BJ (cell line): ENCODE results near the gene MAP1A. TPM values are rescaled to one million over a fixed set of nuclear protein-coding genes. Genes with fewer than 3 reads are reported as not detected.

Source experiments
- CTCF ChIA-PET: fragments of 350-600 bp; formaldehyde crosslinking; extraction: SDS; loops from one replicate; lab custom pipeline; 2021; ENCODE audit warnings: antibody characterized with exemption, inconsistent platforms; lab: Yijun Ruan, JAX
- POLR2A ChIA-PET: fragments of 300-600 bp; sonication (Branson Sonifier 250); formaldehyde crosslinking; extraction: SDS; loops from one replicate; lab custom pipeline; 2021; ENCODE audit warnings: antibody characterized with exemption; lab: Charles Lee
- DNase-seq: peaks from one replicate; pipeline ENCODE4 v3.0.0-alpha.2; 2011; ENCODE audit warnings: low read depth
- H3K27me3 ChIP-seq: 2 replicates; pipeline ENCODE4 v1.6.0; 2011; ENCODE audit warnings: low read length; ENCODE audit not compliant: control insufficient read depth, insufficient read depth
- H3K36me3 ChIP-seq: 2 replicates; pipeline ENCODE4 v1.5.1; 2011; ENCODE audit warnings: low read length; ENCODE audit not compliant: control insufficient read depth, insufficient read depth
- H3K4me3 ChIP-seq: 2 replicates; pipeline ENCODE4 v1.5.1; 2011; ENCODE audit warnings: low read depth, mild to moderate bottlenecking, control low read depth, low read length
- polyA plus RNA-seq: library from polyadenylated mRNA; depleted of rRNA; stranded (reverse); fragments of >200 nt; gene quantifications from 2 replicates; pipeline ENCODE4 v1.2.3, GENCODE V29; 2011
- TF ChIP-seq, protein P1 (sequence below): IDR thresholded peaks from 2 replicates; pipeline ENCODE4 v1.5.1; 2011; ENCODE audit warnings: low read depth, mild to moderate bottlenecking, control low read depth, inconsistent platforms, low read length, moderate library complexity; ENCODE audit not compliant: insufficient read depth

The MAP1A gene
- polyA plus RNA-seq, 1 experiment, result 54.0 TPM

- Histone ChIP-seq H3K4me3 (no peak overlapping the region), H3K36me3 (peaks cover 10% of the 10 kb centered on the region), H3K27me3 (no peaks in the 10 kb centered on the region)
- TF ChIP-seq, protein P1, sequence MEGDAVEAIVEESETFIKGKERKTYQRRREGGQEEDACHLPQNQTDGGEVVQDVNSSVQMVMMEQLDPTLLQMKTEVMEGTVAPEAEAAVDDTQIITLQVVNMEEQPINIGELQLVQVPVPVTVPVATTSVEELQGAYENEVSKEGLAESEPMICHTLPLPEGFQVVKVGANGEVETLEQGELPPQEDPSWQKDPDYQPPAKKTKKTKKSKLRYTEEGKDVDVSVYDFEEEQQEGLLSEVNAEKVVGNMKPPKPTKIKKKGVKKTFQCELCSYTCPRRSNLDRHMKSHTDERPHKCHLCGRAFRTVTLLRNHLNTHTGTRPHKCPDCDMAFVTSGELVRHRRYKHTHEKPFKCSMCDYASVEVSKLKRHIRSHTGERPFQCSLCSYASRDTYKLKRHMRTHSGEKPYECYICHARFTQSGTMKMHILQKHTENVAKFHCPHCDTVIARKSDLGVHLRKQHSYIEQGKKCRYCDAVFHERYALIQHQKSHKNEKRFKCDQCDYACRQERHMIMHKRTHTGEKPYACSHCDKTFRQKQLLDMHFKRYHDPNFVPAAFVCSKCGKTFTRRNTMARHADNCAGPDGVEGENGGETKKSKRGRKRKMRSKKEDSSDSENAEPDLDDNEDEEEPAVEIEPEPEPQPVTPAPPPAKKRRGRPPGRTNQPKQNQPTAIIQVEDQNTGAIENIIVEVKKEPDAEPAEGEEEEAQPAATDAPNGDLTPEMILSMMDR, result peak; percentile 18; the same call in 1 of the 2 replicates
- POLR2A ChIA-PET, result no interaction called here
- no peak for DNase-seq
- CTCF ChIA-PET, result interaction anchor here (0.8 to 1.6 kb wide), 3 partner anchors 8 to 31 kb away, joined by 3 read pairs; no protein-coding TSS in a partner anchor
Measured at GRCh38 chr15:43483297-43484128, 33.9 kb upstream of the MAP1A start.

DNA sequence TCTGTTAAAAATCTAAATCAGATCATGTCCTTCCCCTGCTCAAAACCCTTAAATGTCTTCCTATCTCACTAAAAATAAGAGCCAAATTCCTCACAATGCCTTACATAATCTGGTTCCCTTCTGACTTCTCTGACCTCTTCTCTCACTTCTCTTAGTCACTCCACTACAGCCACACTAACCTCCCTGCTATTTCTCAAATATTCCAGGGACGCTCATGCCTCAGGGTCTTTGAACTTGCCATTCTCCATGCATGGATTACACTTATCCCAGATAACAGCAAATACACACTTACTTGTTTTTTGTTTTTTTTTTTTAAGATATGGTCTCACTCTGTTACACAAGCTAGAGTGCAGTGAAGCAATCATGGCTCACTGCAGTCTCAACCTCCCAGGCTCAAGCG lies 33.0 kb upstream of the MAP1A start:
- DNase-seq, result no peak
- ChIA-PET CTCF (interaction anchor here (0.8 to 1.6 kb wide), 3 partner anchors 9 to 30 kb away, joined by 3 read pairs; no protein-coding TSS in a partner anchor), POLR2A (no interaction called here)
- no peak overlapping the region for H3K4me3 ChIP-seq
- TF ChIP-seq, protein P1, result no peak
- H3K27me3 ChIP-seq, result no peaks in the 10 kb centered on the region
- peaks cover 7% of the 10 kb centered on the region for H3K36me3 ChIP-seq

DNA sequence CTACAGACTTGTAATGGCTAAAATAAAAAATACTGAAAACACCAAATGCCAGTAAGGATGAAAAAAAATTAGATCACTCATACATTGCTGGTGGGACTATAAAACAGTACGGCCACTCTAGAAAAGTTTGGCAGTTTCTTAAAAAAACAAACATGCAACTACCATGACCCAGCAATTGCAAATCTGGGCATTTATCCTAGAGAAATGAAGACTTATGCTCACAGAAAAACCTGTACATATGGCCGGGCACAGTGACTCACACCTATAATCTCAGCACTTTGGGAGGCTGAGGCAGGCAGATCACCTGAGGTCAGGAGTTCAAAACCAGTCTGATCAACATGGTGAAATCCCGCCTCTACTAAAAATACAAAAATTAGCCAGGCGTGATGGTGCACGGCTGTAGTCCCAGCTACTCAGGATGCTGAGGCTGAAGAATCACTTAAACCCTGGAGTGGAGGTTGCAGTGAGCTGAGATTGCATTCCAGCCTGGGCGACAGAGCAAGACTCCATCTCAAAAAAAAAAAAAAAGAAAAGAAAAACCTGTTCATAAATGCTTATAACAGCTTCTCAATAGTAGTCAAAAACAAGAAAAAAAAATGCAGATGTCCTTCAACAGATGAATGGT lies 30.0 kb upstream of the MAP1A start:
- CTCF ChIA-PET, result no interaction called here
- TF ChIP-seq, protein P1, result no peak
- Histone ChIP-seq H3K4me3 (no peak overlapping the region), H3K36me3 (peaks cover 4% of the 10 kb centered on the region), H3K27me3 (no peaks in the 10 kb centered on the region)
- no peak for DNase-seq
- POLR2A ChIA-PET, result no interaction called here

DNA sequence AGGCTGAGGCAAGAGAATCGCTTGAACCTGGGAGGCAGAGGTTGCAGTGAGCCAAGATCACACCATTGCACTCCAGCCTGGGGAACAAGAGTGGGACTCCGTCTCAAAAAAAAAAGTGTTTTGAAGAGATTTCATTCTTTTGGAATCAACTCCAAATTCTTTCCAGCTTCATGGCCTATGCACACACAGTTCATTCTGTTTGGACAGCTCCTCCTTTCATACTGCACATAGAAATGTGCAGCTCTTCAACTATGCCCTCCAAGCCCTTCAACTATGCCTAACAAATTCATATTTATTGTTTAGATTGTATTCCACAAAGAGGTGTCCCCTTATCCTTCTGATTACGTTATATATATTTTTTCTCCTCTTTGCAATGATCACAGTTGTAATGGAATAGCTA lies 28.6 kb upstream of the MAP1A start:
- TF ChIP-seq, protein P1, result no peak
- DNase-seq, result no peak
- ChIA-PET CTCF (interaction anchor here (0.6 to 2.2 kb wide), 3 partner anchors 22 to 27 kb away, joined by 3 to 4 read pairs (median 4); no protein-coding TSS in a partner anchor), POLR2A (no interaction called here)
- Histone ChIP-seq H3K27me3 (no peaks in the 10 kb centered on the region), H3K4me3 (no peak overlapping the region), H3K36me3 (peaks cover 1% of the 10 kb centered on the region)

DNA sequence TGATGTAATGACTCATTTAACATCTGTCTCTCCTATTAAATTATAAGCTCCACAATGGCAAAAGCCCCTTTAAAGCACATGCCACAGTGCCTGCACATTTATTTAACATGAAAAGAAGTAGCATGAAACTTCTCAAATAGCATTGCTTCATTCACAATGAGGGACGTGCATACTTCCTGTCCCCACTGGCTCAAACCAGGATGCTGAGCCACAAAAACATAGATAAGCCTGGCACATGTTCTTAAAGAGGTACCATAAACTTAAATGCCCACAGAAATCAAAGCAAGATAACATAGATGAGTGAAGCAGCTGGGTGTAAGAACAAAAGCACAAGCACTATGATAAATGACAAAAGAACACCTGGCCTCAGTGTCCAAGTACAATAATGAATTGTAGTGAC lies 28.2 kb upstream of the MAP1A start:
- CTCF ChIA-PET, result interaction anchor here (0.6 to 2.2 kb wide), 4 partner anchors 13 to 27 kb away, joined by 3 to 4 read pairs (median 4); no protein-coding TSS in a partner anchor
- TF ChIP-seq, protein P1, result no peak
- DNase-seq, result no peak

More for the DNA sequence above, 28.2 kb upstream of the MAP1A start:
- Histone ChIP-seq H3K27me3 (no peaks in the 10 kb centered on the region), H3K4me3 (no peak overlapping the region), H3K36me3 (no peaks in the 10 kb centered on the region; the same call in none of the 2 replicates)
- POLR2A ChIA-PET, result no interaction called here
